ENCODE data around the gene SLC5A7.

Gene SLC5A7

DNA sequence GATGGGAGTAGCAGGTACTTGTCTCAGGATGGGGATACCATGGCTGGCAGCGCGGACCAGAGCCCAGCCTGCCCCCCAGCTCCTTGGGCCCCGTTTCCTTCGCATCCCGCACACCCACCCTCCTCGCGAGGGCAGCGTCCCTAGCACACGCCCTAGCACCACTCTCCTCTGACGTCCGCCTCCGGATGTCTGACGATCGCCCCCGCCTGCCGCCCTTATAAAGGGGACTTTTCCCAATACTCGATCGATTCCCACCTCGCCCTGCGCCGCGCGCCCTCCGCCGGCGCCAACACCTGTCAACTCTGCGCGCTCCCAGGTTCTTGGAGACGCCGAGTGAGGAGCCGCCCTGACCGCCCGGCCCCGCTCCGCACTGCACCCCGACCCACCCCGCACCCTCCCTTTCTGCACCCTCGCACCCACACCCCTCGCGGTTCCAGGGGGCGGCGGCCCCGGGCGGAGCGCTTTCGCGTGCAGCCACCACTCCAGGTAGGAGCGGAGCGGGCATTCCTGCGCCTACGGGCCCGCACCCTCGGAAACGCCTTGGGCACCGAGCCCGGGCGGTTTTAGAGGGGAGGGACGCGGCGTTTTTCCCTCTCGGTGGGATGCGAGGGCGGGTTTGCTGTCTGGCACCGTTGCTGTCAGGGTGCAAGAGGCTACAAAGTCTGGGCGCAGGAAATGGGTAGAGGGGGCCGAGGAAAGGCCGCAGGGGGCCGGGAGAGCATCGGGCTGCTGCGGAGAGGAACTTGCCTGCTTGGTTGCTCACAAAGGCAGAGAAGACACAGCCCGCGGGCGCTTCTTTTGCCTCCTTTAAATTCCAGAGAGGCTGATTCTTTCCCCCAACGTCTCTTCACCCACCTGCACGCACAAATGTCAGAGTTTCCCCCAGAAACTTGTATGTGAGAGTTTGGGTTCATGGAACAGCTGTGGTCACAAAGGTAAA lies at the start of gene SLC5A7:
SLC5A7 (plus strand) TSS at position 247 of the 940 bp plus-strand sequence. CDS start 1,632 bp downstream, outside the sequence.
- no peak for DNase-seq

DNA sequence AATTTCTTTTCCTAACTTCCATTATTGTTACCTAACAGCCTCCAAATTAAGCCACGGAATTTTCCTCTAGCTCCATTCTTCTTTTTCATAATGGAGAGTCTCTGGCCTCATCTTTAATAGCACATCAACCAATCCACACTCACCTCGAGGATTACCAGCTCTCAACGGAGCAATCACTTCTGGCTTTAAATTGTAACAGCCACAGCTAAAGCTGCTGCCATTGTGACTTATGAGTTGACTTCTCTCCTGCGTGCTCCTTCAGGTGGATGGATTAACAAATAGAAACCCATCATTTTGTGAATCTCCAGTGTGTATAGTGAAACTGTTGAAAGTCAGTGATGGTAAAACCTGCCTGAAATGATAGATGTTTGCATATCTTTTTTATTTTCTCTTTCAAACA lies 24.9 kb upstream of the SLC5A7 start:
- no peak for DNase-seq

DNA sequence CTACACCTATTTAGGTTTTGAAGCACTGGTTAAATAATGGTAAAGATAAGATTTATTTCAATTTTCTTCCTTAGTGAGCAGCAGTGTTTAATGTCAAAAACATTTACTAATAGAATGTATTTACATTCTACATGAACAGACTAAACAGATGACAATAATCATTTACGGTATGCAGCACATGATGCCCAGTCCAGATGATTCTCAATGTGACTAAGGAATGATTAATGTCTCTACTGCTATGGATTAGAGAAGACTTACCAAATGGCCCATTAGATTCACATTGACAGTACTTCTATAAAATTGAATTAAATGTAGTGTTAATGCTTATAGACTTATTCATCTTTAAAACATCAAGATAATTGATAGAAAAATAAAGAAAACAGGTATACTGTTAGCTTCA lies 22.1 kb upstream of the SLC5A7 start:
- DNase-seq: no peak

DNA sequence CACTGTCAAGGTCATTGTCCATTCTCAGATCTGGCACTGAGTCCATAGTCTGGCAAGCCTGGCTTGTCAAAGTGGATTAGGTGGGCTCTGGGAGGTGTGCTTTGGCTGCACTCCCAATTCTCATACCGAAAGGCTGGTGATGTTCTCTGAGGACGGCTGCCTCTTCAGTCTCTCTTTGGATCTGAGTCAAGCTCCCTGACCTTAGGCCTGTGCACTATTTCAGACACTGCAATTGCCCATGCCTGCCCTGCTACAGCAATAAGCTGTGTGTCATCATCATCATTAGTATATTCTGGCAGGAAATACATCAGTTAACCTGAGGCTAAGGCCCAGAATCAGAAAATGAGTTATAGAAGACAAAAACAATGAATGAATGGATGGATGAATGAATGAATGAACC lies 1.6 kb upstream of the SLC5A7 start:
- no peak for DNase-seq

DNA sequence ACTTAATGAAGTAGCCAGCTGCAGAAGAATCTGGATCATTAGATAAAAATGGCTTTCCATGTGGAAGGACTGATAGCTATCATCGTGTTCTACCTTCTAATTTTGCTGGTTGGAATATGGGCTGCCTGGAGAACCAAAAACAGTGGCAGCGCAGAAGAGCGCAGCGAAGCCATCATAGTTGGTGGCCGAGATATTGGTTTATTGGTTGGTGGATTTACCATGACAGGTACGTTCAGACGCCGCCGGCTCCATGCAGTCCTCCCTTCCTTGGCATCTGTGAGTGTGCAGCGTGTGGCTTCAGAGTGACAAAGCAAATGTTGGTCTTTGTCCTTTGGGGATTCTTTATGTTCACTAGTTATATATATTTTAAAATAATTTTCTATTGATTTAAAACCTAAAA lies 1.8 kb downstream of the SLC5A7 start:
- DNase-seq: no peak

DNA sequence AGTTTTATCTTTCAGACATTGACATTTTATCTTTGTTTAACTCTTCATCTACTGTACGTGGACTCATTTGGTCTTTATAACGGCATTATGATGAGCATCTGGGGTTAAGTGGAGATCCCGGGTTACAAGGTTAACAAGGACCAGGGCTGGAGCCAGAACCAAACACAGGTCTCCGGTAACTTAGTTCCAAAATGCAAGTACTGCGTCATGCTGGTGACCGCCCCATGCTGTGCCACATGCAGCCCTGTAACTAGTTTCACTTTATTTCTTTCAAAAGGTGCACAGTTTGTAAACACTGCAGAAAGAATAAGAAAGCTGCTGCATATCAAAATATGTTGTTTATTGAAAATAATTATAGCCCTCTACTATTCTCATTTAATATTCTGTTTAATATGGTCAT lies 3.1 kb downstream of the SLC5A7 start:
- DNase-seq: no peak

DNA sequence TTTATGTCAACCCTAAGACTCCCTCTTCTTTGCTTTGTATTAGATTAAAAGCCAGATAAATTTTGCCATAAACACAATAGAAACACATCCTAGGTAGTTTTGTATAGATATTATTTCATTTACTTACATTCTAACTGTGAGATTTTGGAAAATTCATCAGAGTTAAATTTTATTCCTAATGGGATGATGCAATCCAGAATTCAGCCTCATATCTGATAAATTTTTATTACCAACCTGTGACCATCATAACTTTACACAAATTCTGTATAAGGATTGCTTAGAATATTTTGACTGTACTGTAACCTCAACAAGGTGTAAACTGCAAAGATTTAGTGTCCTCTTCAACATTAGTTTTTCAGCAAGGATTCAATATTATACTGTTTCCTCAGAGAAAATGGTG lies 4.4 kb downstream of the SLC5A7 start:
- no peak for DNase-seq

DNA sequence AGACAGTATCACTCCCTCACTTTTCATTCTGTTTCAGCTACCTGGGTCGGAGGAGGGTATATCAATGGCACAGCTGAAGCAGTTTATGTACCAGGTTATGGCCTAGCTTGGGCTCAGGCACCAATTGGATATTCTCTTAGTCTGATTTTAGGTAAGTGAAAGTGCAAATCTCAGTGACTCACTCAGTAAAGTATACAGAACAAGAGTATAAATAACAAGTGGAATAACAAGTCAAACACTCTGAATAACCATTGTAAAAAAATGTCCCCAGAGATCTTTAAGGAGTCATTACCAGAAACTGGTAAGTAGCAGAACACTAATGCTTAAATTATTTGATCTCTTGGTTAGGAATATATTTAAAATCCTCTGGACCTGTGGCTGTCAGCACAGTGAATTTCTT lies 5.7 kb downstream of the SLC5A7 start:
- DNase-seq: no peak

DNA sequence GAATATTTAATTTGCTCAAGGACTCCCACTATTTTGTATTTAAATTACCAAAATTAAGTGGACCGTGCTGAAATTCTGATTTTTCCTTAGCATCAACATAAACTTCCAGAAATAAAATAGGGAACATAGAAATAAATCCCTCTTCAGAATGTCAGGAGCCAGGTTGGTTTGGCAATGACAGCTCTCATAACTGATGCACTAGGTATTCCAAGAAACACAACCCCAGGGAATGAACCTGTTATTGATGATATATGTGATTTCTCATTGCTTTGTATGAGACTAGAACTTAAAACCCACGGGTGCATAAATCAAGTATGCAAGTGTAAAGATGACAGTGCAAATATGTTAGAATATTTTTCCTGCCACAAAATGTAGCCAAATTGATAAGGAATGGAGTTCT lies 12.8 kb downstream of the SLC5A7 start:
- no peak for DNase-seq

DNA sequence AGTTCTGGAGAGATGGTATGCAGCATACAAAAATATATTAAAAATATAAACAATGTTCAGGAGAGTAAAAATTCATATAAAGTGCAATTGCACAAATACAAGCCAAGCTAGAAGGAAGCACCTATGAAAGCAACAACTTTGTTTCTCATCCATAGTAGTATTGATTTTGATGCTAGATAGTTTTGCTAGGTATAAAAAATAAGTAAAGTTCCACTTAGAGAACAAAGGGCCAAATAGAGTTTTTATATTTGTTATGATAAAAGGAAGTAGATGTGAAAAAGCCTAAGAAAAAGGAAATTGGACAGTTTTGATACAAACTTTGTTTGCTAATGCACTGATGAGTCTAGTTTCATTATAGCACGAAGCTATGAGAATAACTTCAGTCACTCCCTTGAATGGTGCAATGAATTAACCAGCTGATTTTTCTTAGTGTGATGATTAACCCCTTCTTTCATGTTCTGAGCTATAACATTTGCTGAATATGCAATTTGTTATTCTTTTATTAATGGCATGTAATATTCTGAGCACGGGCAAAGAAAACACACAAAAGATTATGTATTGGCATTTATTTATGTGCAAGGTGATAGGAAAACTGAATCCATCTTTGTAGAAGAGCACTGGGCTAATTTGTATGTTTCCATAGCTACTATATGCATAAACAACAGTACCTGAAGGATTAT lies 24.7 kb downstream of the SLC5A7 start:
- no peak for DNase-seq

DNA sequence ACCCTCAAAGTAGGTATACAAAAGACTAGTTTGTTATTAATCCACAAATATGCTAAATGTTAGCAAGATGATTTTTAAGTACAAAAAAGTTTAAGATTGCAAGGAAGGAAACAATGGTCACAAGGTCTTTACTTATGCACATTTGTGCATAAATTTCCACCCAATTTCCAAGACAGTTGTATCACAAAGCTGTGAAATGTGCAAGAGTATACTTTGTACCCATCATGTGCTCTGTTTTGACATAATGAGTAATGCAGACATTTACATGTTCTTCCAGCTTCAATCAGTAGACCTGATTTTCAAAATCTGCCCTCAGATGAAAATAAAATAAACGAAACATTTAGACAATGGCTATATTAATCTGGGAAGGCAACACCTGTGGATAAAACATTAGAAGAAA lies 27.0 kb downstream of the SLC5A7 start:
- no peak for DNase-seq

DNA sequence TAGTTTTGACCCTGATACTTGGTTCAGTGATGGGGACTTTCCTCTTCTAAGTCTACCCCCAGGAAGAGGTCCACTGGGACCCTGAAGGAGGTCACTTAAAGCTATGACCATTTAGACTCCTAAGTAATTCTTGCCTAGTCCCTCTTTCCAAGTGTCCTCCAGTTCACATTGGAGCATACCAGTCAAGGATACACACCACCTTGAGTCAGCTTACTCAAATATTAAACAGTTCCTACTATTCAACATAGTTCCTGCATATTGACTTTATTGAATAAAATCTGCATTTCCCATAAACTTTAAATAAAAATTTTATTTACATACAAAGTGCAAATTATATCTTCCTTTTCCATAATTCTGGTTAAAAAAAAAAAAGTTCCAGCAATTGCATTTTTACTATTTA lies 36.3 kb downstream of the SLC5A7 start:
- no peak for DNase-seq

DNA sequence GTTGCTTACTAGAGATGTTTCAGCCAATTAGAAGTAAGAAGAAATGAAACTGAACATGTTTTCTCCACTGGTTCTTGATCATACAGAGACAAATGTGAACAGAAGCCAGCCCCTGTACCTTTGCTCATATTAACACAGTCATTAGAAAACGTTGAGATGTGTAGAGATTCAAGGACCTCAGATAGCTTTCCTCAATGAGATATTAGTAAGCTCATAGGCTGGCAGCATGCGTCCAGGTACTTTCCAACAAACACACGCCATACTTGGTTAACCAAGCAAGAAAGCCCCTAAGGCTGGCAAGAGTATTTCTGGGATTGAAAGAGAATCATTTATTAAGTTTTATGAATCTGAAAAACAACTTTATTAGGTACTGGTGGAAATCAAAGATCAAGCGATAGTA lies 37.5 kb downstream of the SLC5A7 start:
- DNase-seq: no peak

DNA sequence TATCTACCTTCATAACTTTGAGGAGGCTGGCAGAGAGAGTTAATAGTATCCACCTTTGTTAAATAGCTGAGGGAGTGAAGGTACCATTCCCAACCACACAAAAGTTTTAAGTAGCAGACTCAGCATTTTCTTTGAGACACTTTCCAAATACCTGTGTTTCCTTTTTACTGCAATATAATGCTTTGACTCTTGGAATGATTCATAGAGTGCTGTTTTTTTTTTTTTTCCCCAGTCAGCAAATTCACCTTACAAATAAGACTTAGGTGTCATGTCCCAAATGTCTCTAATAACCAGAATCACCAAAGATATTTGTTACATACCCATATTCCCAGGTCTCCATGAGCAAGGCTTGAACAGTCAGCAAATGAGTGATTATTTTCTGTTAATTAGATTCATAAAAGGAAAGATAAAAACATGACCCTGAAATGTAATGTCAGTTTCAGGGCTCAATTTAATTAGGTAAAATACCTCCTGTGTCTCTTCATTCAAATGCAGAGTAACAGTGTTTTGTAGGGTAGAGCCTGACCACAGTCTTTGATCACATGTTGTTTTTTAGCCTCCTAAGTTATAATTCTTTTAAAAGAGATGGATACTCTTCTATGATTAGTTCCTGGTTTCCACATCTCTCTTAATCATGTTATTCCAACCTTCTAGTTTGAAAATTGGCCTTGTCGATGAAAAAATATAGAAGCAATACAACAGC lies 39.9 kb downstream of the SLC5A7 start:
- DNase-seq: no peak

DNA sequence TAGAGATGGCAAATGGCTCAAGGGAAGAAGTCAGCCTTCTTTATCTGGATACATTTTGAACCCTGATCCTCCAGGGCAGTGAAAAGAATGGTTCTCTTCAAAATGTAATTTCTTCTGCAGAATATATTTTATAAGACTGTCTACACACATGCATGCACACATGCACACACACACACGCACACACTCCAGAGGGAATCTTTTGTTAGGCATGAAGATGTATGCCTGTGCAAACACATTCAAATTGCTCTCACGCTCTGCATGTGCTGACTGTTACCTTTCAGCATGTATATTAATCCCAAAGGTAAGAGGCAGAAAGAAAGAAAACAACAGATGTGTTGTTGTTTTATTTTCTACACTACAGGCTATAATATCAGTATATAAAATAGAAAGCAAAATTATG lies 43.2 kb downstream of the SLC5A7 start:
- no peak for DNase-seq

DNA sequence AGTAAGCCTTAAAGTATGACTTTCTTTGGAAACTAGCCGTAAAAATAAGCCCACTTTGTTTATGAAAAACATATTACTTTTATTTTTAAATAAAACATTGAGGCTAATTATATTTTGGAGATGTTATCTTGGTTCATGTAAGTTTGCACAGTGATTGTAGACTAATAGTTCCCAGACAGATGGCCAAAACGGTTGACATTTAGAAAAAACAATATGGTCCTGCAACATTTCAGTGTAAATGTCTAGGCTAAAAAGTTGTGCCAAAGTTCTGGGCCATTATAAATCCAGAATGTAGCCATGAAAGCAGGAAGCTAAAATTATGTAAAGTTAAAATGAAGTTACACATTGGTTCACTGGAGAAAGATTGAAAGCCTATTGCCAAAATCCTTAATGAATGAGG lies 43.6 kb downstream of the SLC5A7 start:
- no peak for DNase-seq

DNA sequence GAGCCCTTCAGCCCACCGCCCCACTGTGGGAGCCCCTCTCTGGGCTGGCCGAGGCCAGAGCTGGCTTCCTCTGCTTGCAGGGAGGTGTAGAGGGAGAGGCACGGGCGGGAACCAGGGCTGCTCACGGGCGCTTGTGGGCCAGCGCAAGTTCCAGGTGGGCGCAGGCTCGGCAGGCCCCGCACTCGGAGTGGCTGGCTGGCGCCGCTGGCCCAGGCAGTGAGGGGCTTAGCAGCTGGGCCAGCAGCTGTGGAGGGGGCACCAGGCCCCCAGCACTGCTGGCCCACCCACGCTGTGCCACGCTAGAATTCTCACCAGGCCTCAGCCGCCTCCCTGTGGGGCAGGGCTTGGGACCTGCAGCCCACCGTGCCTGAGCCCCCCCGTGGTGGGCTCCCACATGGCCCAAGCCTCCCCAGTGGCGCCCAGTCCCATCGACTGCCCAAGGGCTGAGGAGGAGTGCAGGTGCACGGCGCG lies 45.2 kb downstream of the SLC5A7 start:
- DNase-seq: no peak

DNA sequence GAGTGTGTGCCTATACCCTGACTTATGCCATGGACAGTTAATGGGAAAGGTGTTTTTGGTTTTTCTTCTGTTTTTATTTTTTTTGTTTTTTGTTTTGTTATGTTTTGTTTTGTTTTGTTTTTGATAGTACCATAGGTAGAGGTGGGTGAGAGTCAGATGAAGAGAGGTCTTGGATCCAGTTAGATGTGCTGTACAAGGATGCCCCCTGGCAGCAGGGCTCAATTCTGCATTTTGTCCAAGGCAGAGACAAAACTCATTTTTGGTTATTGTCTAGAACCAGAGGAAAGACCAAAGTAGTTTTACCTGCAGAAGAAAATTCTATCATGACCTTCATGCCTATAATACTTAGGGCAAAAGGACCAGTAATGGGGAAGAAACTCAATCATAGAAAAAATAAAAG lies 48.5 kb downstream of the SLC5A7 start:
- DNase-seq: no peak

DNA sequence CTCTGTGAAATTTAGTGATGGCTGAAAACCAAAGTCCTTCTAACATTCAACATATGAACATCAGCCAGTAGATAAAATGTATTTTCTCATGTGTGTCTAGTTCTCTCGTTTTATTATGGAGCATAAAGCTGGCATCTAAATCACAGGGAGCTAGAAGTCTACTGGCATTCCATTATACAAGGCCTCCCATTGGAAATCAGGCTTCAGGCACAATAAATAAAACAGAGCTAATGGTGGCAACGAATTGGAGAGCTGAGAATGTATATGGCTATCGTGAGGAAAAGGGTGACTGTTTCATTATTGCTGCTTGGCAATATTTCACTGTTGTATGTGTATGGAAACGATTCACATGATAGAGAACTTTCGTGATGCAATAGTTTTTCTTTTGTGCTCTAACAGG lies 62.4 kb downstream of the SLC5A7 start:
- no peak for DNase-seq

DNA sequence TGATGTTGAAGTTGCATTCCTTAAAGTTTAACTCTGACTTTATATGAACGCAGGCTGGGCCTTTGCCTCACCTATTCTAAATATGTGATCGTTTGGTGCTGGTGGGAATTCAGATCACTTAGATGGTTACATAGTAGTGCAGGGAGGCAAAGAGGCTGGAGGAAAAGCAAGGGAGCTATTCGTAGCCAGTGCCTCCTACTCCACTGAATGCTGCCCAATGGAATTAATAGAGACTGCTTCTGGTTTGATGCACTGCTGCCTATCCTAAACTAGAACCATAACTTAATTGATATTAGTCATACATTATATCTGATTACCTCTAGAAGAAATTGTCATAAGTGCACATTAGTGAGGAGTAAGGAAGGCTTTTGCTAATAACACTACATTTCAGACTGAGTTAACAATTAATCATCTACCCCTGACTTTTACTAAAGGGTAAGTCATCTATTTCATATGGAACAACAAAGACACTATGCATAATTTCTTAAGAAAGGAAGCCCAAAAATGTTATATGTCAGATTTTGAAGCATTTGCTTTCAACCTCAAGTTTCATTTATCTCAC lies 72.3 kb downstream of the SLC5A7 start:
- no peak for DNase-seq

DNA sequence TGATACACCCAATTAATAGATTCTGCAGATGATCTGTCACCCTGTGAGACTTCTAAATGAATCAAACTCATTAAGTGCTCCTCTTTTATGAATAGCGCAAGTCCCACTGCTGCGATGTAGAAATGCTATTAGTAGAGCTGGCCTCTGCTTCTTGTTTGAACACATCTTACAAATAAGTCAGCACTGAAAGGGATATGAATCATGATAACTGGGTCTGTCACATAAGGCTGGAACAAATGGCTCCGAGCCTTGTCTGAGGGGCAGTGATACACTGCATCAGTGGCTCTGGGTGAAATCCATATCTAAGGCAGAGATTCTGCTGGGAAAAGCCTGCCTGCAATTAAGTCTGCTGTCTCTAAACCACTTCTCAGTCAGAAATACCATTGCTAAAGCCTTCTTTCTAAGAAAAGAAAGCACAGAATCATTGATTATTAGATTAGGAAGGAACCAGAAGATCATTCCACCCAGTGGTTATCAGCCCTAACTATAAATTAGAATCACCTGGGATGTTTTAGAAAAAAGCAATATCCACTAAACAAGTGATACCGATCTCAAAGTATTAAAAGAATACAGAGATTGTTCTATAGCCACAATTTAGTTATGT lies 75.2 kb downstream of the SLC5A7 start:
- no peak for DNase-seq

Measured in NCI-H2029 treated with DMSO at 0.1 percent for 48 hours (cell line).